A549 (cell line): ENCODE measurements around the gene RESF1. TPM values are rescaled to one million over a fixed set of nuclear protein-coding genes. Genes with fewer than 3 reads are reported as not detected.

Experiments
- ATAC-seq, 2 experiments: fragments of 200-7000 bp in 1 of 2; fragments of >200 bp in 1 of 2; cut with Nextera tagmentation in 1 of 2; cut with Tn5 transposase in 1 of 2; 3 replicates each; pipeline versions ENCODE4 v1.8.0 to v1.9.1; 2018 to 2020; ENCODE audit warnings: mild to moderate bottlenecking in 1 of 2, moderate library complexity in 1 of 2
- CTCF ChIA-PET: fragments of 300-600 bp; sonication (Branson Sonifier 250); formaldehyde crosslinking; extraction: SDS; loops from one replicate; lab custom pipeline; 2021; ENCODE audit warnings: antibody characterized with exemption, inconsistent platforms; lab: Yijun Ruan, JAX
- POLR2A ChIA-PET: fragments of 350-600 bp; formaldehyde crosslinking; extraction: SDS; loops from one replicate; lab custom pipeline; 2021; ENCODE audit warnings: antibody characterized with exemption, inconsistent platforms; lab: Yijun Ruan, JAX
- DNase-seq, 2 experiments: peaks; one replicate each; pipeline versions ENCODE4 v3.0.0 to v3.0.0-alpha.2; 2011 to 2016; ENCODE audit warnings: low read depth in 1 of 2, low spot score in 1 of 2
- FAIRE-seq: peaks from 2 replicates; lab custom pipeline; 2011; peaks lifted over from hg19 to GRCh38; lab: Jason Lieb, UNC
- H3K27ac ChIP-seq, 2 experiments: fragments of >200 bp; sonication (Bioruptor Twin); formaldehyde crosslinking; 3 replicates each; pipeline ENCODE4 v1.5.1; 2016 to 2017
- H3K4me1 ChIP-seq: fragments of >200 bp; sonication (Bioruptor Twin); formaldehyde crosslinking; 3 replicates; pipeline ENCODE4 v1.6.1; 2016
- H3K4me2 ChIP-seq: fragments of >200 bp; sonication (Bioruptor Twin); formaldehyde crosslinking; 3 replicates; pipeline ENCODE4 v1.6.1; 2016
- H3K4me3 ChIP-seq: fragments of >200 bp; sonication (Bioruptor Twin); formaldehyde crosslinking; 3 replicates; pipeline ENCODE4 v1.5.1; 2016
- H3K9me3 ChIP-seq: fragments of >200 bp; sonication (Bioruptor Twin); formaldehyde crosslinking; 3 replicates; pipeline ENCODE4 v1.6.1; 2016
- BHLHE40 ChIP-seq: IDR thresholded peaks from 2 replicates; pipeline ENCODE4 v1.6.1; 2012; ENCODE audit warnings: low read depth, low read length, inconsistent platforms
- CEBPB ChIP-seq, 2 experiments: fragments of >200 bp in 1 of 2; sonication (Bioruptor Twin) in 1 of 2; formaldehyde crosslinking in 1 of 2; IDR thresholded peaks; 2 replicates each; pipeline ENCODE4 v1.6.1; 2012 to 2016
- CHD4 ChIP-seq: fragments of 200-600 bp; sonication (generic); IDR thresholded peaks from 2 replicates; pipeline ENCODE4 v1.6.1; 2016; ENCODE audit warnings: antibody characterized with exemption, mild to moderate bottlenecking, borderline replicate concordance
- CTCF ChIP-seq: fragments of >200 bp; sonication (Bioruptor Twin); formaldehyde crosslinking; IDR thresholded peaks from 3 replicates; pipeline ENCODE4 v1.5.1; 2016
- FOSL2 ChIP-seq, 2 experiments: fragments of 450-650 bp in 1 of 2; fragments of >200 bp in 1 of 2; sonication (Bioruptor Twin) in 1 of 2; formaldehyde crosslinking; IDR thresholded peaks; 2 replicates each; pipeline versions ENCODE4 v1.5.0 to v1.6.1; 2016 to 2020; ENCODE audit warnings: mild to moderate bottlenecking in 1 of 2, moderate library complexity in 1 of 2
- GATA3 ChIP-seq: IDR thresholded peaks from 2 replicates; pipeline ENCODE4 v1.6.1; 2012; ENCODE audit warnings: borderline replicate concordance
- HMGXB4 ChIP-seq: fragments of 250-450 bp; sonication (Bioruptor Pico); IDR thresholded peaks from 2 replicates; pipeline ENCODE4 v1.5.0; 2021; ENCODE audit warnings: mild to moderate bottlenecking, moderate library complexity, borderline replicate concordance
- HOXB13 ChIP-seq: fragments of 250-450 bp; sonication (Bioruptor Pico); IDR thresholded peaks from 2 replicates; pipeline ENCODE4 v1.5.0; 2020; ENCODE audit warnings: low read depth, mild to moderate bottlenecking, moderate library complexity
- MAZ ChIP-seq: fragments of 150-350 bp; IDR thresholded peaks from 2 replicates; pipeline ENCODE4 v1.6.1; 2014; ENCODE audit warnings: antibody characterized with exemption, low read depth, low read length, borderline replicate concordance
- POLR2A ChIP-seq: IDR thresholded peaks from 2 replicates; pipeline ENCODE4 v1.6.1; 2012; ENCODE audit warnings: mild to moderate bottlenecking, low read length
- POLR2AphosphoS2 ChIP-seq: conservative IDR thresholded peaks from 2 replicates; pipeline ENCODE4 v1.6.1; 2012; ENCODE audit warnings: low read length, improper control_type of control experiment, inconsistent platforms
- RAD21 ChIP-seq, 2 experiments: fragments of >200 bp in 1 of 2; sonication (Bioruptor Twin) in 1 of 2; formaldehyde crosslinking in 1 of 2; IDR thresholded peaks in 1 of 2; conservative IDR thresholded peaks in 1 of 2; 2 replicates in 1 of 2; 3 replicates in 1 of 2; pipeline ENCODE4 v1.6.1; 2012 to 2018; ENCODE audit warnings: inconsistent platforms in 1 of 2
- RARB ChIP-seq: fragments of 250-450 bp; sonication (Bioruptor Pico); IDR thresholded peaks from 2 replicates; pipeline ENCODE4 v1.8.0; 2021; ENCODE audit warnings: mild to moderate bottlenecking, moderate library complexity
- SREBF2 ChIP-seq: fragments of 450-650 bp; IDR thresholded peaks from 2 replicates; pipeline ENCODE4 v1.6.1; 2014; ENCODE audit warnings: mild to moderate bottlenecking, moderate library complexity
- TP53 ChIP-seq: fragments of 250-450 bp; sonication (Bioruptor Pico); IDR thresholded peaks from 2 replicates; pipeline ENCODE4 v1.5.0; 2021; ENCODE audit warnings: mild to moderate bottlenecking, moderate library complexity
- ZC3H11A ChIP-seq: fragments of 450-650 bp; IDR thresholded peaks from 2 replicates; pipeline ENCODE4 v1.6.1; 2014; ENCODE audit warnings: antibody characterized with exemption, mild to moderate bottlenecking
- ZFP36 ChIP-seq: fragments of 450-650 bp; IDR thresholded peaks from 2 replicates; pipeline ENCODE4 v1.6.1; 2014; ENCODE audit warnings: borderline replicate concordance; ENCODE audit not compliant: partially characterized antibody
- ZSCAN20 ChIP-seq: fragments of 250-450 bp; sonication (Bioruptor Pico); IDR thresholded peaks from 2 replicates; pipeline ENCODE4 v1.8.0; 2022; ENCODE audit warnings: mild to moderate bottlenecking, moderate library complexity
- WGBS: methylation state at CpG from one replicate; pipeline ENCODE4 v1.1.6; 2017; ENCODE audit errors: missing lambda C conversion rate; 5-methylcytosine and 5-hydroxymethylcytosine counted together
- polyA plus RNA-seq, 4 experiments: library from polyadenylated mRNA; depleted of rRNA in 3 of 4; stranded (reverse); fragments of >200 nt; fragmentation: RNase III in 1 of 4; extraction: RNeasy Plus Mini Kit Qiagen cat#74134 plus additional on column Dnase treatment in 1 of 4; gene quantifications; 2 replicates in 3 of 4; 3 replicates in 1 of 4; pipeline ENCODE4 v1.2.3, GENCODE V29; 2011 to 2017

RESF1 gene
- polyA plus RNA-seq, 2 of the 4 experiments (the other 2 are of a cell fraction): 17.5 to 45.4 TPM

- ChIA-PET CTCF (no interaction called here), POLR2A (interaction anchor here (0.6 kb wide), 1 partner anchor 115 kb away, joined by 4 read pairs; no protein-coding TSS in a partner anchor)
- no peak overlapping the region for H3K4me3 ChIP-seq
- H3K9me3 ChIP-seq: peaks cover 29% of the 10 kb centered on the region
- H3K4me1 ChIP-seq: no peaks in the 10 kb centered on the region
- H3K27ac ChIP-seq: no peak overlapping the region
- WGBS: 12% methylated on average over 1 of the region's 1 CpG
- DNase-seq (peak in 1 of 2 experiments; percentile 35), FAIRE-seq (no peak), ATAC-seq (no peak)
- no peak overlapping the region for H3K4me2 ChIP-seq
- TF ChIP-seq HMGXB4 (CRISPR knock-in tag): no peak
- TF ChIP-seq CTCF: no peak
- TF ChIP-seq ZSCAN20 (CRISPR knock-in tag): no peak
- no peak for TF ChIP-seq SREBF2
- TF ChIP-seq HOXB13 (CRISPR knock-in tag): no peak
- TF ChIP-seq POLR2A: no peak
- TF ChIP-seq CHD4: no peak
- no peak for TF ChIP-seq RAD21 (conservative IDR thresholded peaks at IDR 0.05 in 1 of 2, IDR thresholded peaks at IDR 0.05 in 1 of 2)
- no peak for TF ChIP-seq BHLHE40
- TF ChIP-seq FOSL2 (IDR thresholded peaks at IDR 0.05): no peak
- no peak for TF ChIP-seq FOSL2 (CRISPR knock-in tag; IDR thresholded peaks at IDR 0.05)
- no peak for TF ChIP-seq TP53 (CRISPR knock-in tag)
Measured at GRCh38 chr12:31922341-31923062, 36.7 kb upstream of the RESF1 start.

- Histone ChIP-seq H3K27ac (no peak overlapping the region), H3K4me2 (no peak overlapping the region), H3K4me1 (no peaks in the 10 kb centered on the region), H3K4me3 (no peak overlapping the region), H3K9me3 (peaks cover 29% of the 10 kb centered on the region)
- FAIRE-seq (no peak), DNase-seq (no peak), ATAC-seq (no peak)
- TF ChIP-seq ZC3H11A: no peak
- TF ChIP-seq ZFP36: peak; percentile 100
- TF ChIP-seq RAD21 (conservative IDR thresholded peaks at IDR 0.05 in 1 of 2, IDR thresholded peaks at IDR 0.05 in 1 of 2): no peak
- TF ChIP-seq GATA3: no peak
- TF ChIP-seq POLR2AphosphoS2: no peak
- no peak for TF ChIP-seq ZSCAN20 (CRISPR knock-in tag)
- TF ChIP-seq RARB (CRISPR knock-in tag): no peak
- no peak for TF ChIP-seq MAZ
- no peak for TF ChIP-seq CEBPB (IDR thresholded peaks at IDR 0.05)
- ChIA-PET POLR2A (interaction anchor here (0.6 kb wide), 1 partner anchor 115 kb away, joined by 4 read pairs; no protein-coding TSS in a partner anchor), CTCF (interaction anchor here (1.8 kb wide), 1 partner anchor 11 kb away, joined by 9 read pairs; no protein-coding TSS in a partner anchor)
- 49% methylated on average over 2 of the region's 2 CpGs for WGBS
Measured at GRCh38 chr12:31923063-31923412, 36.2 kb upstream of the RESF1 start.
